Smooth muscle cell (in vitro differentiated cells): Measurements from ENCODE around the gene PTGDS. TPM values are rescaled to one million over a fixed set of nuclear protein-coding genes. Genes with fewer than 3 reads are reported as not detected.

Experiments used
- DNase-seq: peaks from one replicate; lab custom pipeline; 2025; ENCODE audit not compliant: unreplicated experiment; lab: John Stamatoyannopoulos, UW
- H2AFZ ChIP-seq: fragments of 200-600 bp; sonication (generic); 2 replicates; pipeline ENCODE4 v1.6.0; 2016; ENCODE audit warnings: antibody characterized with exemption, low read depth, mild to moderate bottlenecking
- H3F3A ChIP-seq: fragments of 200-600 bp; sonication (generic); 2 replicates; pipeline ENCODE4 v1.6.0; 2017; ENCODE audit warnings: antibody characterized with exemption, low read depth
- H3K27ac ChIP-seq: fragments of 200-600 bp; sonication (generic); 2 replicates; pipeline ENCODE4 v1.5.1; 2016; ENCODE audit warnings: low read depth, mild to moderate bottlenecking
- H3K27me3 ChIP-seq: fragments of 200-600 bp; sonication (generic); 2 replicates; pipeline ENCODE4 v1.6.1; 2016; ENCODE audit warnings: low read depth, mild to moderate bottlenecking
- H3K36me3 ChIP-seq: fragments of 200-600 bp; sonication (generic); 2 replicates; pipeline ENCODE4 v1.5.1; 2016; ENCODE audit warnings: low read depth
- H3K4me1 ChIP-seq: fragments of 200-600 bp; sonication (generic); 2 replicates; pipeline ENCODE4 v1.5.1; 2016; ENCODE audit warnings: low read depth
- H3K4me2 ChIP-seq: fragments of 200-600 bp; sonication (generic); 2 replicates; pipeline ENCODE4 v1.6.0; 2016; ENCODE audit warnings: mild to moderate bottlenecking
- H3K4me3 ChIP-seq: fragments of 200-600 bp; sonication (generic); 2 replicates; pipeline ENCODE4 v1.5.1; 2016; ENCODE audit warnings: mild to moderate bottlenecking
- H3K79me2 ChIP-seq: fragments of 200-600 bp; sonication (generic); 2 replicates; pipeline ENCODE4 v1.6.0; 2016; ENCODE audit warnings: low read depth, mild to moderate bottlenecking
- H3K9ac ChIP-seq: fragments of 200-600 bp; sonication (generic); 2 replicates; pipeline ENCODE4 v1.6.0; 2016; ENCODE audit warnings: low read depth
- H3K9me3 ChIP-seq: fragments of 200-600 bp; sonication (generic); replicated peaks from 2 replicates; pipeline ENCODE4 v1.5.1; 2016; ENCODE audit warnings: low read depth
- H4K20me1 ChIP-seq: fragments of 200-600 bp; sonication (generic); 2 replicates; pipeline ENCODE4 v1.6.0; 2016; ENCODE audit warnings: low read depth
- CTCF ChIP-seq: fragments of 200-600 bp; sonication (generic); IDR thresholded peaks from 2 replicates; pipeline ENCODE4 v1.5.1; 2017; ENCODE audit warnings: borderline replicate concordance, mild to moderate bottlenecking, antibody characterized with exemption; ENCODE audit not compliant: insufficient read depth, poor library complexity, severe bottlenecking
- WGBS: methylation state at CpG from one replicate; pipeline ENCODE4 v1.1.7; 2016; ENCODE audit warnings: low lambda C conversion rate; 5-methylcytosine and 5-hydroxymethylcytosine counted together
- polyA plus RNA-seq: library from polyadenylated mRNA; unstranded; fragments of >200 nt; fragmentation: Nextera tagmentation; extraction: Ambion mirVana; gene quantifications from 2 replicates; pipeline ENCODE4 v1.2.1, GENCODE V29; 2016
- total RNA-seq: library from RNA; depleted of rRNA; stranded (reverse); fragments of >200 nt; gene quantifications from 2 replicates; pipeline ENCODE4 v1.2.3, GENCODE V29; 2014

The PTGDS gene
- total and polyA plus RNA-seq, 2 experiments from 2014 or later = 119 to 611 TPM

- Histone ChIP-seq H2AFZ (no peak overlapping the region), H4K20me1 (peaks cover 9% of the 10 kb centered on the region), H3K9me3 (no peaks in the 10 kb centered on the region), H3K27ac (no peak overlapping the region), H3K36me3 (no peaks in the 10 kb centered on the region), H3K79me2 (no peaks in the 10 kb centered on the region), H3K4me1 (peaks cover 4% of the 10 kb centered on the region), H3K9ac (no peak overlapping the region), H3K4me3 (no peak overlapping the region), H3K27me3 (peaks cover 13% of the 10 kb centered on the region), H3K4me2 (no peak overlapping the region), H3F3A (no peaks in the 10 kb centered on the region)
- TF ChIP-seq CTCF = no peak
- DNase-seq = no peak
- WGBS = 90% methylated on average over 26 of the region's 26 CpGs
These were observed 2.7 kb downstream of the PTGDS start for GRCh38 chr9:136979769-136980587.

GRCh38 chr9:136980669-136981478 is 3.6 kb downstream of the PTGDS start:
- DNase-seq = no peak
- no peak overlapping the region for H3K9ac ChIP-seq
- WGBS = 96% methylated on average over 16 of the region's 16 CpGs

GRCh38 chr9:136981588-136982231 is 4.4 kb downstream of the PTGDS start:
- 66% methylated on average over 16 of the region's 17 CpGs for WGBS
- H4K20me1 ChIP-seq = peaks cover 9% of the 10 kb centered on the region
- no peaks in the 10 kb centered on the region for H3K9me3 ChIP-seq
- H3K79me2 ChIP-seq = no peaks in the 10 kb centered on the region
- no peak overlapping the region for H3K27ac ChIP-seq
- H3K4me2 ChIP-seq = no peak overlapping the region
- H3K27me3 ChIP-seq = peaks cover 29% of the 10 kb centered on the region
- H3F3A ChIP-seq = no peaks in the 10 kb centered on the region
- H3K4me1 ChIP-seq = peaks cover 4% of the 10 kb centered on the region
- TF ChIP-seq CTCF = no peak
- H3K9ac ChIP-seq = no peak overlapping the region
- DNase-seq = no peak
- no peak overlapping the region for H2AFZ ChIP-seq
- no peaks in the 10 kb centered on the region for H3K36me3 ChIP-seq
- H3K4me3 ChIP-seq = no peak overlapping the region

More at GRCh38 chr9:136980669-136981478, 3.6 kb downstream of the PTGDS start:
- no peak overlapping the region for H3K4me2 ChIP-seq
- no peaks in the 10 kb centered on the region for H3K9me3 ChIP-seq
- H2AFZ ChIP-seq = no peak overlapping the region
- H3K27me3 ChIP-seq = peaks cover 22% of the 10 kb centered on the region
- H3K4me3 ChIP-seq = no peak overlapping the region
- TF ChIP-seq CTCF = no peak
- H3K79me2 ChIP-seq = no peaks in the 10 kb centered on the region
- no peaks in the 10 kb centered on the region for H3F3A ChIP-seq
- no peaks in the 10 kb centered on the region for H3K36me3 ChIP-seq
- H3K27ac ChIP-seq = no peak overlapping the region
- peaks cover 4% of the 10 kb centered on the region for H3K4me1 ChIP-seq
- peaks cover 9% of the 10 kb centered on the region for H4K20me1 ChIP-seq
